HG03442 (cell line): ENCODE data around the gene HOXB6.

Experiments used
- ATAC-seq: cut with Tn5 transposase; IDR thresholded peaks from one replicate; pipeline ENCODE4 v1.9.1; 2021; ENCODE audit warnings: mild to moderate bottlenecking, moderate library complexity; ENCODE audit not compliant: unreplicated experiment

The HOXB6 gene

DNA sequence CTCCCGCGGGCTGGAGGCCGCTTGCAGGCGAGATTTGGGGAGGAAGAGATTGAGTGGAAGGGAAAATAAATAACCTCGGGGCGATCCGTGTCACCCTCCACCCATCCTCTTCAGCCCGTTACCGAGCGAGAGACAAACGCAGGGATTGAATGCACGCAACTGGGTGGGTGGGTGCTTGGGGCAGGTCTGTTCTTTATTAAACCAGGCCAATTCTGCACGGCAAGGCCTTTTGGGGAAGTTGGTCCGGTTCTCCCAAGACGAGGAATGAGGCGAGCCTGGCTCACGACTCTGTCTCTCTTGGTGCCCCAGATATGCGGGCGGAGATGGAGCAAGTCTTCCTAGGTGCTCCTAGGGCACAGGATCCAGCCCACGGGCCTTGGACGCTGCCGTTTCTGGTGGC lies 6.4 kb upstream of the HOXB6 start:
- ATAC-seq = no peak

DNA sequence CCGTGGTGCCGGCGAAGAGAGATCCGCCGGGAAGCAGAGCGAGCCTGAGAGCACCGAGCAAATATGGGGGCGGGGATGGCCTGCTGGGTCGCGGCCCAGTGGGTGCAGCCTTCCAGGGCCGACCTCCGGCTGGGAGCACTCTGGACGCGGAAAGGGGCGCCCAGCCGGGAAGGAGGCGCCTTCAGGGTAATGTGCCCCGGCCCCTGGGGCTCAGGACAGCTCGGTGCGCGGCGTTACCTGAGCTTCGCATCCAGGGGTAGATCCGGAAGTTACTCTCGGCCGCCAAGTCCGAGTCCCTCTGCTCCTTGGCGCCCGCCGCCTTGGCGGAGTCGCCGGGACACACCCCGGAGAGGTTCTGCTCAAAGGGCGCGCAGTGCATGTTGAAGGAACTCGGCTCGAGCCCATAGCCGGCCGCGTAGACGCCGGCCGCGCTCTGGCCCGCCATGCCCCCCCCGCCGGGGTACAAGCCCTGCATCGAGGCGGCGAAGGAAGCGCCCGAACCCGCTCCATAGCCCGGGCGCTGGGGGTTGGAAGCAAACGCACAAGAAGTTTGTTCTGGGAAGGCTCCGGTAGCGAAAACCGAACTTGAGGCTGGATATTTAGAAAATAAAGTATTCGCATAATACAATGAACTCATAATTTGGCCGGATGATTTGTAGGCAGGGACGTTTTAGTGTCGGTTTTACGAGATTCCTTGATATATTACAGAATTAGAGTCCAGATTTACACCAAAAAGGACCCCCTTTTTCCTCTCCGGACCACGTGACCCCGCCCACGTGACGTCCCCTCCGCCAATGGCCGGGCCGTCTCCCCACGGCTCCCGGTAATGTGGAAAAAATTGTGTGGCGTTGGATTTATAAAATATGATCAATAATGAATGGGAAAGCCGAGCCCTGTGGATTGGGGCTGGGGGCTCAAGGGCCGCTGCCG lies 5.8 kb upstream of the HOXB6 start, which contains the start of gene HOXB7:
Gene HOXB7 (minus strand): TSS at position 736 of the 930 bp plus-strand sequence. CDS start 99 bp downstream, at position 637.
- ATAC-seq = no peak

DNA sequence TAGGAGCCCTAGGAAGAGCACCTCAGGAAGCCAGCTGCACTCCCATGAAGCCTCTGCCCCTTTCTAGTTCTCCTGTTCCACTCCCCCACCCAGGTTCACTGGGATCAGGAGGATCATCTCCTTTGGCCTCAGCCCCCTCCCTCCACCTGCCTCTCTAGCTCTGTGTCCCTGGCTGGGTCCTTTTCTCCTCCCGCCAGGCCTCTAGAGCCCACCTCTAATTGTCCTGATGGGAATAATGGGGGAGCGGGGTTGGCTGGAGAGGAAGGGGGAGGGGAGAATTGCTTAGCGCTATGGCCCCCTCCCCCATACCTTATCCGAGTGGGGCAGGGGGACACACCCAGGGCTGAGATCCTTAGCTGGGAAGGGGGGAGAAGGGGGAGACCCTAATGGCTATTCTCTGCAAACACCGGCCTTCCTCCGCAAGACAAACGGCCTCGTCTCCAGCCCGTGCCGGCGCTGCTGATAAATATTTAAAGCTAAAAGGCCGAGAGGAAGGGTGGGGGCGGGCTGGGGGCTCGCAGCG lies 5.0 kb upstream of the HOXB6 start:
- no peak for ATAC-seq

- ATAC-seq = no peak
Observed at GRCh38 chr17:48609033-48609432, 4.2 kb upstream of the HOXB6 start.

GRCh38 chr17:48608494-48608834 lies 3.7 kb upstream of the HOXB6 start:
- no peak for ATAC-seq

DNA sequence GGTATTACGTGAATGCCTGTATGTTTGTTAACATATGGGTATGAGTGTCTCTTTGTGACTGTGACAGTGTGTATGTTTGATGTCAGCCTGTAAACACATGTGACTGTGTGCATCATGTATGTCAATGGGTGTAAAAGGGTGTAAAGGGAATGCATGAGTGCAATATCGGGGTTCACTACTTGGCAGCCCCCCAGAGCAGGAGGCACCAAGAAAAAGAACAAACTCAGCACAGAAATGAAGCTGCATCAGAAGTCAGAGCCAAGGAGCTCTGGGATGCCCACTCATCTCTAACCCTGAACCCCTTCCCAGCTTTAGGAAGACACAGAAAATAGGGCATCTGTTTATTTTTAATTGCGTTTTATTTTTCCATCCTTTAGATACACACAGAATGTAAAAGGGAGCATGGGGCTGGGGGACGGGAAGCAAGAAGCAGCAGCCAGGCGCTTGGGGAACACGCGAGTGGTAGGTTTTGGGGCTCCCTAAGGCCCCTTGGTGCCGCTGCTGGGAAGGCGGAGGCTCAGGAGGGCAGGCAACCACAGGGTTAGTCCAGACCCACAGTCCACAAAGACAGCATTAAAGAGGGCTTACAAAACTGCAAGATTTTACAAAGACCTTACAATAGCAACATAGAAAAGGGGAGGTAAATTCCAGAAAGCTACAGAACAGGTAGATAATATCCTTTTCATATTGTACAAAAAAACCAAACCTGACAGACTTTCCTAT lies 2.3 kb upstream of the HOXB6 start:
- ATAC-seq = no peak

DNA sequence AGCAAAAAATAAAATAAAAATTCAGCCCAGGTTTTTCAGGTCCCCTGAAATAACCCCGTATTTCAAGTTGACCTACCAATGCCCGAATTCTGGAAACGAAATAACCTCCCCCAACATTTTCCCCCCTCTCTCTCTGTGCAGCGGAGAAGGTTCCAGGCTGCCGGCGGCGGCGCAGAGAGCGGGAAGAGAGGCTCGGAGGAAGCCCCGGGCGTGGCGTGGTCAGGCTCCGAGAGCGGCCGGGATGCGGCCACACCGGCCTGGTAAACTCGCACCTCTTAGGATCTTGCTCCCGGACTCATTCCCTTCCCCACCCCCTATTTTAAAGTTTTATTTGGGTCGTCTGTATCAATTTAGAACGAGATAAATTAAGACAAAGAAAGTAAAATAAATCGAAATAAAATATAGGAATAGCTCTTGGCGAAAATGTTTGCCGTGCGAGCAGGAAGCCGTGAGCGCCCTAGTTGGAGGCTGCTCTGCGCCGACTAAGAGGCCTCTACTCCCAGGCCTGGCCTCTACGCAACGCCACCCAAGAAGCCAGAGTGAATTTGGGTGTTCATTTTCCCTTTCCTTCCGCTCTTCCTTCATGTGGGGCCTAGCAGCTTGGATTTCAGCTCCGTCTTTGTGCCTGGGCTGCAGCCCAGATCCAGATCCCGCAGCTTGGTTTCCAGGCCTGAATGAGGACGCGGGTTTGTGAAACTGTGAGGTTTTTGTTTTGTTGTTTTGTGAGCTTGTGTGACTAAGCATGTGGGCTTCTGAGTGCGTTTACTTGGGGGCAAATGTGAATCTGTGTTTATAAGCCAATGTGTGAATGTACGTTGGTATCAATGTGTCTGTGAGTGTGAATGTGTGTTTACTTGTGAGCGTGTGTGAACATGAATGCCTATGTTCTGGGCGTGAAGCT lies 1.5 kb upstream of the HOXB6 start:
- no peak for ATAC-seq

GRCh38 chr17:48605409-48605919 lies 678 bp upstream of the HOXB6 start:
- ATAC-seq = no peak

- no peak for ATAC-seq
Observed at GRCh38 chr17:48603959-48604769, 622 bp downstream of the HOXB6 start.

DNA sequence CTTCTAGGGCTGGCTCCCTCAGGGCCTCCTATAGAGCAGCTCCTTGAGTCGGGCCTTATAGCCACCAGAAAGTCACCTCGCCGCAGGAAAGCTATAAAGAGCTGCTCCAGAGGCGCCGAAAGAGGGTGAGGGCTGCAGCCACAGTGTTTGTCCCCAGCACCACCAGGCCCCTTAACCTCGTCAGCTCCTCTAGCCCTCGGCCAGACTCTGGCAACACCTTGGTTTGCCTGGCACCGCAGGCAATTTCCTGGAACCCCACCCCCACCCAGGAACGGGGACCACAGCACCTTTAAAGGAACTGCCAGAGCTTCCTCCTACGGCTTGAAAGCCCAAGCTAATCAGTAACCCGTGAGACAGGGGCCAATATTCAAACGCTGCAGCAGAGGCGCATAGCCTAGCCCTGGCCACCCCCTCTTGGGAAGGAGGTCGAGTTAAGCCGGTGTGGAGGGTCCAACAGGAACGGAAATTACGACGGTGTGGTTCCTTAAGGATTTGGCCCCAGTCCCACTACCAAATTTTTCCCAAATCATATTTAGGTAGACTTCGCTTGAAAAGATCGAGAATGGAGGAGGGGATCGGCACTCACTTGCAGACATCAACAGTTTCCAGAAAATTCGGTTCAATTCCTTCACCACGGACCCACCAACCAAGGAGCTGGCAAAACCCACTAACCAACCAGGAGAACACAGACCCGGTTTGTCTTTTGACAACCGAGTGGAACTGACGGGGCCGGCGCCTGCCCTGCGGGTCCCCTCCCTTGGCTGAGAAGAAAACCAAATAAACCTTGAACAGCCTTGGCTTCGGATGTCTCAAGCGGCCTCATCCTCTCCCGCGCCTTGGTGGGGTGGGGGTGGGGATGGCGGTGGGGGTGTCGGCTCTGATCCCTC lies 3.0 kb downstream of the HOXB6 start:
- no peak for ATAC-seq

- ATAC-seq = no peak
Observed at GRCh38 chr17:48601207-48601538, 3.6 kb downstream of the HOXB6 start.

DNA sequence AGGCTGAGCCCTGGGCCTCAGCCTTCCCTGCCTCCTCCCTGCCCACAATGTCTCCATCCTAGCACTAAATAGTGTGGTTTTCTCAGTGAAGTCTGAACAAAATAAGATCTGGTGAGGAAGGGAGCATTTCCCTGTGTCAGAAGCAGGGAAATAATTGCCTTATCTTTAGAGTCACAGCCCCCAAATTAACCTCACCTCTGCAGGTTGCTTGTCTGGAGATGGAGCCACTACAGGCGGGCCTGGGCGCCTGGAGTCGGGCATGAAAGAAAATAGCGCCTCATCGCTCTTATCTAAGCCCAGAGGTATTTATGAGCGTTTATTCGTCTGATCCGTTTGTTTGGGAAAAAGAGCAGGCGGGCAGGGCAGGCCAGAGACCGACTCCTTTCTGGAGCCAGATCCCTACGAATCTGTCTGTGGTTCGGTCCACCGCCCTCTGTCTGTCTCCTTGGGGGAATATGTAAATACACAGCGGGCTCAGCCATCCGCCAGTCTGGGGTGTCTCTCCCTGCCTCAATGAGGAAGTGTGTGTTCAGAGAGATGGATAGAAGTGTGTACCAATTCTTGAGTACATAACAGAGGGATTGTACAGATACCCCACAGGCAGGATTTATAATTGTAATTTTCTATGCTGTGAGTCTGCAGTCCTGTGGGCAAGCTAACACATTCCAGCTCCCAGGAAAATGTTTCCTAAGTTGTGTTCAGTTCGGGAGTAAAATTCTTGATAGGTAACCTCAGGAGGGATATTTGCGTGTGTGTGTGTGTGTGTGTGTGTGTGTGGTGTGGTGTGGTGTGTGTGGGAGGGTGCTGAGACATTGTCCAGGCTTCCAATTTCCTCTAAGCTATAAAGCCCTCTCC lies 4.3 kb downstream of the HOXB6 start:
- no peak for ATAC-seq

DNA sequence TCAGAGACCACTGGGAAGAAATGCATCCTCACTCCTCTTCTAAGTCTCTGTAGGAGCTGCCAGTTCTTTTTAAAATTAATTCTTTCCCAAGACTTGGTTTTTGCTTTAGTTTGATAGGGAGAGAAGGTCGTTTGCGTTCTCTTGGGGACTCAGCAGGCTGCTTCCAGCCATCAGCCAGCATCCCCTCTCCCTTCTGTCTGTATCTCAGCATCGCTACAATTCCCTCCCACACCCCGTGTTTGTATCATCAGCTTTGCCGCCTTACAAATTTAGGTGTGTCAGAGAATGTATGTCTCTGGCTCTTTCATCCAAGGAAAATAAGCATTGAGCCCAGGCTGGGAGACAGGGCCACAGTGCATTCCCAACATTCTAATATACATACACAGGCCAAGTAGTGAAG lies 5.4 kb downstream of the HOXB6 start:
- no peak for ATAC-seq

DNA sequence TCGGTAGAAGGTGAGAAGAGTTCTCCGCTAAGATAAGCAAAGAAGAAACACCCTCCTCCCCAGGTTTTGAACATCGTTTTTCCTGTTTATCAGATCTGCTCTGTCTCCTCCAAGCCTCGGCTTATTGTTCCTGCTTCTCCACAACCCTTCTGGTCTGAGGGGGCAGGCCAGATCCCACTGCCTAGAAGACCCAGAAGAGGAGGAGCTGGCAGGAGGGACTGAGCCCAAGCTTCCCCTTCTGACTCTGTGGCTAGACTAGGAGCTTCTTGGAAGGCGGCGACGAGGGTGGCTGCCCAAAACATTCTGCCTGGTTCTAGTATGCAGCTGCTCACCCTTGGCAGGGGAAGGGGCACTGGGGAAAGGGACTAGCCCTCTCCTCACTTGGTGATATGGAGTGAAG lies 6.0 kb downstream of the HOXB6 start:
- ATAC-seq = no peak

- no peak for ATAC-seq
Observed at GRCh38 chr17:48597778-48598631, 6.8 kb downstream of the HOXB6 start.

DNA sequence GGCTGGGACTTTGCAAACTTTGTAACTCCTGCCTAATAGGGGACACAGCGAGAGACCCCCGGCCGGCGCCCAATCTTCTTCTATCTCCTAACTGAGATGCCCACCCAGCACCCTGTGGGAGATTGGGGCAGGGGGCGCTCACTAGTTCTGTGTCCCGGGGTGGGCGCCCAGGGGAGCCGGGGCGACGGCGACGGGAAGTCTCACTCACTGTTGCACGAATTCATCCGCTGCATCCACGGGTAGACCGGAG lies 7.3 kb downstream of the HOXB6 start:
- ATAC-seq = no peak

GRCh38 chr17:48596735-48597527 lies 7.9 kb downstream of the HOXB6 start:
- ATAC-seq = no peak
